ENCODE measurements around the gene ABCC11.

DNA sequence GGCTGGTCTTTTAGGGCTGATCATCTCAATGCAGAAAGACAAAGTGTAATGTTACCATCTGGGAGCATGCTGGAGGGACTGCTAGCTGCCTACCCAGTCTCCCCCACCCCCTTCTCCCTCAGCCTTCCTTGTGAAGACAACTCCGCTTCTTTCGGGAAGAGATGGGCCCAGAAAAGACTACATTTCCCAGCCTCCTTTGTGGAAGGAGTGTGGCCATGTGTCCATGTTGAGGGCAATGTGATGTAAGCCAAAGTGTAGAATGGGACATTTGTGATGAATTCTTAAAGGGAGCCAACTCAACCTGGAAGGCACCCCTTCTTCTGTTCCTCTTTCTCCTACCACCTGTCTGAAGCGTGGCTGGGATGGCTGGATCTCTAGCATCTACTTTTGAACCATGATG lies 107.8 kb downstream of the ABCC11 start:
- TF ChIP-seq GATA3 (IDR thresholded peaks at IDR 0.05; ENCODE audit: low read depth, low read length), result no peak
- no peak for TF ChIP-seq GATA2 (IDR thresholded peaks at IDR 0.05; ENCODE audit: low read depth, low read length)

All from SH-SY5Y (cell line).